BLaER1 treated with 17β-estradiol and CSF1 and Interleukin-3, amounts not matched to agents 10 nM and 100 nM (cell line): Measurements from ENCODE around the gene TACC3.

Source experiments
- H3K27ac ChIP-seq, 11 experiments: shearing (Covaris generic); formaldehyde crosslinking; 2 replicates each; pipeline ENCODE4 v1.8.1; 2022
- H3K27me3 ChIP-seq, 11 experiments: shearing (Covaris generic); formaldehyde crosslinking; 2 replicates each; pipeline ENCODE4 v1.8.1; 2022
- H3K36me3 ChIP-seq, 11 experiments: shearing (Covaris generic); formaldehyde crosslinking; 2 replicates each; pipeline ENCODE4 v1.8.1; 2022
- H3K4me1 ChIP-seq, 10 experiments: shearing (Covaris generic); formaldehyde crosslinking; 2 replicates each; pipeline ENCODE4 v1.8.1; 2022
- H3K4me2 ChIP-seq, 11 experiments: shearing (Covaris generic); formaldehyde crosslinking; 2 replicates each; pipeline ENCODE4 v1.8.1; 2022
- H3K4me3 ChIP-seq, 10 experiments: shearing (Covaris generic); formaldehyde crosslinking; 2 replicates each; pipeline ENCODE4 v1.8.1; 2022
- H3K9ac ChIP-seq, 11 experiments: shearing (Covaris generic); formaldehyde crosslinking; 2 replicates each; pipeline ENCODE4 v1.8.1; 2022
- H3K9me3 ChIP-seq, 11 experiments: shearing (Covaris generic); formaldehyde crosslinking; replicated peaks in 1 of 11; 2 replicates each; pipeline ENCODE4 v1.8.1; 2022
- H4K20me1 ChIP-seq, 11 experiments: shearing (Covaris generic); formaldehyde crosslinking; 2 replicates each; pipeline ENCODE4 v1.8.1; 2022
- Cebpa-rat ChIP-seq, 11 experiments: shearing (Covaris generic); IDR thresholded peaks; 2 replicates each; pipeline ENCODE4 v1.8.1; 2022

Gene TACC3

GRCh38 chr4:1735215-1735614 is 13.9 kb downstream of the TACC3 start:
- no peaks in the 10 kb centered on the region for H3K27me3 ChIP-seq
- H3K9me3 ChIP-seq = peaks cover 29 to 48% (median 38%) of the 10 kb centered on the region in 11 experiments
- no peak overlapping the region for H3K9ac ChIP-seq
- no peak overlapping the region for H3K27ac ChIP-seq
- peaks cover 83 to 100% (median 99%) of the 10 kb centered on the region in 11 experiments for H3K36me3 ChIP-seq
- TF ChIP-seq Cebpa-rat (IDR thresholded peaks at IDR 0.05) = no peak
- peaks cover 0 to 88% (median 36%) of the 10 kb centered on the region in 11 experiments; a peak in 17 of 22 replicates for H4K20me1 ChIP-seq
- H3K4me2 ChIP-seq = no peak overlapping the region
- H3K4me3 ChIP-seq = no peak overlapping the region
- H3K4me1 ChIP-seq = peaks cover 5 to 25% (median 11%) of the 10 kb centered on the region in 10 experiments

- Histone ChIP-seq H3K9me3 (peaks cover 29 to 48% (median 38%) of the 10 kb centered on the region in 11 experiments), H3K4me1 (peaks cover 18 to 30% (median 26%) of the 10 kb centered on the region in 10 experiments), H3K4me3 (peak overlapping the region in 1 of 10 experiments; percentile 28; a peak in 2 of 20 replicates), H4K20me1 (peaks cover 0 to 88% (median 36%) of the 10 kb centered on the region in 11 experiments; a peak in 16 of 22 replicates), H3K27ac (no peak overlapping the region), H3K36me3 (peaks cover 75 to 100% (median 99%) of the 10 kb centered on the region in 11 experiments), H3K4me2 (no peak overlapping the region), H3K9ac (no peak overlapping the region), H3K27me3 (no peaks in the 10 kb centered on the region)
- TF ChIP-seq Cebpa-rat (IDR thresholded peaks at IDR 0.05) = no peak
These were observed 15.5 kb downstream of the TACC3 start for GRCh38 chr4:1736812-1737211.

GRCh38 chr4:1737666-1738065 is 16.3 kb downstream of the TACC3 start:
- Histone ChIP-seq H4K20me1 (peaks cover 0 to 88% (median 39%) of the 10 kb centered on the region in 11 experiments; a peak in 14 of 22 replicates), H3K9me3 (peaks cover 29 to 48% (median 38%) of the 10 kb centered on the region in 11 experiments), H3K27me3 (no peaks in the 10 kb centered on the region), H3K36me3 (peaks cover 68 to 100% (median 99%) of the 10 kb centered on the region in 11 experiments), H3K9ac (no peak overlapping the region), H3K4me3 (peak overlapping the region in 5 of 10 experiments; percentile 4 to 36 (median 26); a peak in 7 of 20 replicates), H3K27ac (no peak overlapping the region), H3K4me2 (no peak overlapping the region), H3K4me1 (peaks cover 18 to 33% (median 30%) of the 10 kb centered on the region in 10 experiments)
- no peak for TF ChIP-seq Cebpa-rat (IDR thresholded peaks at IDR 0.05)

GRCh38 chr4:1738410-1738809 is 17.1 kb downstream of the TACC3 start:
- peaks cover 29 to 48% (median 38%) of the 10 kb centered on the region in 11 experiments for H3K9me3 ChIP-seq
- peaks cover 18 to 33% (median 30%) of the 10 kb centered on the region in 10 experiments for H3K4me1 ChIP-seq
- H3K27me3 ChIP-seq = no peaks in the 10 kb centered on the region
- peaks cover 0 to 88% (median 32%) of the 10 kb centered on the region in 11 experiments; a peak in 14 of 22 replicates for H4K20me1 ChIP-seq
- no peak for TF ChIP-seq Cebpa-rat (IDR thresholded peaks at IDR 0.05)
- H3K36me3 ChIP-seq = peaks cover 61 to 100% (median 96%) of the 10 kb centered on the region in 11 experiments
- H3K4me3 ChIP-seq = peak overlapping the region in 6 of 10 experiments; percentile 4 to 36 (median 25); a peak in 5 of 20 replicates
- no peak overlapping the region for H3K9ac ChIP-seq
- no peak overlapping the region for H3K27ac ChIP-seq
- H3K4me2 ChIP-seq = no peak overlapping the region

- Histone ChIP-seq H3K9me3 (peaks cover 29 to 48% (median 38%) of the 10 kb centered on the region in 11 experiments), H4K20me1 (peaks cover 0 to 88% (median 38%) of the 10 kb centered on the region in 11 experiments; a peak in 14 of 22 replicates), H3K27ac (peak overlapping the region in 2 of 11 experiments; percentile 25 to 32; a peak in 2 of 22 replicates), H3K4me3 (no peak overlapping the region), H3K4me2 (peak overlapping the region in 7 of 11 experiments; percentile 11 to 54 (median 37); a peak in 9 of 22 replicates), H3K36me3 (peaks cover 58 to 100% (median 96%) of the 10 kb centered on the region in 11 experiments), H3K27me3 (no peaks in the 10 kb centered on the region), H3K4me1 (peaks cover 18 to 39% (median 30%) of the 10 kb centered on the region in 10 experiments), H3K9ac (peak overlapping the region in 3 of 11 experiments; percentile 19 to 56 (median 40); a peak in 2 of 22 replicates)
- no peak for TF ChIP-seq Cebpa-rat (IDR thresholded peaks at IDR 0.05)
These were observed 18.0 kb downstream of the TACC3 start for GRCh38 chr4:1739358-1739757.

- H3K9ac ChIP-seq = peak overlapping the region; percentile 5 to 62 (median 52); a peak in 17 of 22 replicates
- H3K36me3 ChIP-seq = peaks cover 58 to 100% (median 96%) of the 10 kb centered on the region in 11 experiments
- H3K4me3 ChIP-seq = no peak overlapping the region
- H3K9me3 ChIP-seq = peaks cover 29 to 43% (median 37%) of the 10 kb centered on the region in 11 experiments
- no peaks in the 10 kb centered on the region for H3K27me3 ChIP-seq
- H3K4me2 ChIP-seq = peak overlapping the region; percentile 54 to 88 (median 75)
- H3K4me1 ChIP-seq = peaks cover 18 to 39% (median 30%) of the 10 kb centered on the region in 10 experiments
- H3K27ac ChIP-seq = peak overlapping the region; percentile 22 to 80 (median 60); a peak in 19 of 22 replicates
- no peak for TF ChIP-seq Cebpa-rat (IDR thresholded peaks at IDR 0.05)
- peaks cover 0 to 88% (median 38%) of the 10 kb centered on the region in 11 experiments; a peak in 14 of 22 replicates for H4K20me1 ChIP-seq
These were observed 18.8 kb downstream of the TACC3 start for GRCh38 chr4:1740021-1740545.

- TF ChIP-seq Cebpa-rat (IDR thresholded peaks at IDR 0.05) = no peak
- peaks cover 18 to 42% (median 31%) of the 10 kb centered on the region in 10 experiments for H3K4me1 ChIP-seq
- H3K4me2 ChIP-seq = peak overlapping the region; percentile 54 to 88 (median 75)
- peak overlapping the region in 10 of 11 experiments; percentile 4 to 80 (median 59); a peak in 16 of 22 replicates for H3K27ac ChIP-seq
- H3K9me3 ChIP-seq = peaks cover 25 to 33% (median 29%) of the 10 kb centered on the region in 11 experiments
- H3K9ac ChIP-seq = peak overlapping the region in 7 of 11 experiments; percentile 41 to 62 (median 55); a peak in 12 of 22 replicates
- H3K36me3 ChIP-seq = peaks cover 51 to 98% (median 90%) of the 10 kb centered on the region in 11 experiments
- no peaks in the 10 kb centered on the region for H3K27me3 ChIP-seq
- H4K20me1 ChIP-seq = peaks cover 0 to 89% (median 44%) of the 10 kb centered on the region in 11 experiments; a peak in 14 of 22 replicates
- no peak overlapping the region; a peak in 1 of 20 replicates for H3K4me3 ChIP-seq
These were observed 19.9 kb downstream of the TACC3 start for GRCh38 chr4:1741208-1741607.

GRCh38 chr4:1743551-1743950 is 22.2 kb downstream of the TACC3 start:
- peak overlapping the region in 1 of 11 experiments; percentile 13; a peak in 1 of 22 replicates for H3K9ac ChIP-seq
- no peaks in the 10 kb centered on the region for H3K27me3 ChIP-seq
- no peak overlapping the region for H3K4me3 ChIP-seq
- H3K4me1 ChIP-seq = peaks cover 21 to 49% (median 36%) of the 10 kb centered on the region in 10 experiments
- H3K27ac ChIP-seq = no peak overlapping the region; a peak in 1 of 22 replicates
- no peak overlapping the region for H3K4me2 ChIP-seq
- peaks cover 28 to 74% (median 66%) of the 10 kb centered on the region in 11 experiments for H3K36me3 ChIP-seq
- peaks cover 0 to 87% (median 51%) of the 10 kb centered on the region in 11 experiments; a peak in 14 of 22 replicates for H4K20me1 ChIP-seq
- H3K9me3 ChIP-seq = peaks cover 2 to 9% (median 5%) of the 10 kb centered on the region in 11 experiments
- TF ChIP-seq Cebpa-rat (IDR thresholded peaks at IDR 0.05) = no peak

GRCh38 chr4:1743975-1744374 is 22.7 kb downstream of the TACC3 start:
- H3K4me2 ChIP-seq = no peak overlapping the region
- H3K27me3 ChIP-seq = no peaks in the 10 kb centered on the region
- H3K4me1 ChIP-seq = peaks cover 22 to 50% (median 38%) of the 10 kb centered on the region in 10 experiments
- H3K9ac ChIP-seq = no peak overlapping the region; a peak in 1 of 22 replicates
- no peak overlapping the region; a peak in 1 of 22 replicates for H3K27ac ChIP-seq
- peaks cover 0 to 87% (median 51%) of the 10 kb centered on the region in 11 experiments; a peak in 14 of 22 replicates for H4K20me1 ChIP-seq
- peaks cover 0 to 5% (median under 1%) of the 10 kb centered on the region in 11 experiments; a peak in 9 of 22 replicates for H3K9me3 ChIP-seq
- no peak overlapping the region for H3K4me3 ChIP-seq
- H3K36me3 ChIP-seq = peaks cover 23 to 70% (median 62%) of the 10 kb centered on the region in 11 experiments
- TF ChIP-seq Cebpa-rat (IDR thresholded peaks at IDR 0.05) = no peak
